AG04449 (cell line): ENCODE results near the gene GRK3.
"Not testable (repeated sequence)": the region's sequence is repeated elsewhere in the genome, so short reads cannot be mapped to it uniquely, and the experiment has no call there.

ENCODE experiments used
- CTCF ChIA-PET: fragments of 350-600 bp; formaldehyde crosslinking; extraction: SDS; loops from one replicate; lab custom pipeline; 2021; ENCODE audit warnings: antibody characterized with exemption; lab: Yijun Ruan, JAX
- POLR2A ChIA-PET: fragments of 400-600, 350-600 bp; formaldehyde crosslinking; extraction: SDS; loops from one replicate; lab custom pipeline; 2020; ENCODE audit warnings: antibody characterized with exemption, inconsistent platforms; lab: Yijun Ruan, JAX
- DNase-seq: peaks from one replicate; pipeline ENCODE4 v3.0.0-alpha.2; 2010; ENCODE audit warnings: low read depth, low spot score
- H3K4me3 ChIP-seq: 2 replicates; pipeline ENCODE4 v1.5.1; 2011; ENCODE audit warnings: low read depth, mild to moderate bottlenecking, control low read depth, low read length
- TF ChIP-seq, protein P1 (sequence below): IDR thresholded peaks from one replicate; pipeline ENCODE4 v1.5.1; 2011; ENCODE audit warnings: mild to moderate bottlenecking, moderate library complexity, low read length, control low read depth, inconsistent platforms; ENCODE audit not compliant: insufficient read depth; ENCODE audit errors: missing control alignments

Gene GRK3

DNA sequence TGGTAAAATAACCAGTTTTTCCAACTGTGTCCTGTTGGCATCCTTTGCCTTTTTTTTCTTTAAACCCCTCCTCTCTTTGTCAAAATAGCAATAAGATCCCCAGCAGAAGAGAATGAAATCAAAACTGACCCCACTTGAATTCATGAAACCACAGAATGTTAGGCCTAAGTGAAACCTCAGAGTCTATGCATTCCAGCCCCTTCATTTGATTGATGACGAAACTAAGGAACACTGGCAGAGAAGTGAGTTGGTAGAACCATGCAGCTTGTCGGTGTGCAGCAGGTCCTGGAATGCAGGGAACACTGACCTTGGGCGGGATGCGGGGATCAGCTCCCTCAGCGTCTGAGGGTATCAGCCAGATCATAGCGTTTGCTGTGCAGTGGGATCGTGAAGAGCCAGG lies 57.5 kb downstream of the GRK3 start:
- POLR2A ChIA-PET: no interaction called here

DNA sequence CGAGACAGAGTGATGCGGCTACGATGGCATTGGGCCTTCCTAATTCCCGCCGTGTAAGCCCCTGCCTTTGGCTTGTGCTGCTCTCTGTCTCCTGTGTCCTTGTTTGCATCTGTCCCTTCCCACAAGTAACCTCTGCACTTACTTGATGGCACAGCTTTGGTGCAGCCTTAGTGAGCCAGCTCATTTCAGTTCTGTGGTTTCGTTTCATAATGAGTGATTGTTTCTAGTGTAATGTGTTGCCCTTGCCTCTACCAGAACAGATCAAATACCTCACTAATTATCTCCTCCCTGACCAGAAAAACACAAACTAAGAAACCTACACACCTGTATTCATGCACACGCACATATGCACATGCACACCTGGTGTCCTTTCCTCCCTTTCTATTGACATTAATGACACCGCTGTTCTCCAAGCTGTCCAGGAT lies 58.8 kb downstream of the GRK3 start:
- TF ChIP-seq, protein P1, sequence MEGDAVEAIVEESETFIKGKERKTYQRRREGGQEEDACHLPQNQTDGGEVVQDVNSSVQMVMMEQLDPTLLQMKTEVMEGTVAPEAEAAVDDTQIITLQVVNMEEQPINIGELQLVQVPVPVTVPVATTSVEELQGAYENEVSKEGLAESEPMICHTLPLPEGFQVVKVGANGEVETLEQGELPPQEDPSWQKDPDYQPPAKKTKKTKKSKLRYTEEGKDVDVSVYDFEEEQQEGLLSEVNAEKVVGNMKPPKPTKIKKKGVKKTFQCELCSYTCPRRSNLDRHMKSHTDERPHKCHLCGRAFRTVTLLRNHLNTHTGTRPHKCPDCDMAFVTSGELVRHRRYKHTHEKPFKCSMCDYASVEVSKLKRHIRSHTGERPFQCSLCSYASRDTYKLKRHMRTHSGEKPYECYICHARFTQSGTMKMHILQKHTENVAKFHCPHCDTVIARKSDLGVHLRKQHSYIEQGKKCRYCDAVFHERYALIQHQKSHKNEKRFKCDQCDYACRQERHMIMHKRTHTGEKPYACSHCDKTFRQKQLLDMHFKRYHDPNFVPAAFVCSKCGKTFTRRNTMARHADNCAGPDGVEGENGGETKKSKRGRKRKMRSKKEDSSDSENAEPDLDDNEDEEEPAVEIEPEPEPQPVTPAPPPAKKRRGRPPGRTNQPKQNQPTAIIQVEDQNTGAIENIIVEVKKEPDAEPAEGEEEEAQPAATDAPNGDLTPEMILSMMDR: no peak
- DNase-seq: no peak
- ChIA-PET POLR2A (no interaction called here), CTCF (no interaction called here)
- no peak overlapping the region for H3K4me3 ChIP-seq

More for the DNA sequence above, 57.5 kb downstream of the GRK3 start:
- DNase-seq: no peak
- TF ChIP-seq, protein P1: no peak
- CTCF ChIA-PET: no interaction called here
- no peak overlapping the region for H3K4me3 ChIP-seq

DNA sequence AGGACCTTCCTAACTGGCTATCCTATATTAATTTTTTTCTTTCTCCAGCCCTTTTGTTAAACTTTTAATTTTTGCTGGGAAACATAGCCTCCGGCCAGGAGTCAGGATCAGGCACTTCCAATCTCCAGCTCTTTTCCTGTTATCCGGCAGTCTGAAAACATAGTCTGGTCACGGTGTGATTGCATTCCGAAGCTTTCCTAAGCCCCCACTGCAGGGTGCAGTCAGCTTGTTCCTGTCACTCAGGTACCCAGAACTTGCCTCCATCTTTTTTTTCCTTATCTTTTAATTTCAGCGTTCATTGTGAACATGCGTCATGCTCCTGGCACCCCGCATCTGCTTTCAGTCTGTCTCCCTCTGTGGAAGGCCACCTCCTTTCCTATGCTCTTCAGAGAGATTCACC lies 59.4 kb downstream of the GRK3 start:
- no peak for DNase-seq
- TF ChIP-seq, protein P1: no peak
- ChIA-PET POLR2A (no interaction called here), CTCF (no interaction called here)
- no peak overlapping the region for H3K4me3 ChIP-seq

DNA sequence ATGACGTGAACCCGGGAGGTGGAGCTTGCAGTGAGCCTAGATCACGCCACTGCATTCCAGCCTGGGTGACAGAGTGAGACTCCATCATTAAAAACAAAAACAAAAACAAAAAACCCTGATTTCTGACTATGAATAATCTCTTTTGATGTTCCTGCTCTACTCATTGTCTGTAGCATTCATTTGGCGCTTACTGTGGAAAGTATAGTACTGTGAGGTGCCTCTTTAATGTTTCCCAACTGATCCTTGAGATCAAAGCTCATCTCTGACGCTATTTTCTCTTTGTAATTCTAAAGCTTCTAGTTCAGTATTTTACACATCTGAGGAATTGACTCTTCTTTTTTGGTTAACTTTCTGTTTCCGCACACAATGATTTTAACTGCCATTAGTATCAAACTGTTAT lies 60.0 kb downstream of the GRK3 start:
- H3K4me3 ChIP-seq: no peak overlapping the region
- ChIA-PET POLR2A (no interaction called here), CTCF (no interaction called here)
- no peak for DNase-seq
- TF ChIP-seq, protein P1: no peak

DNA sequence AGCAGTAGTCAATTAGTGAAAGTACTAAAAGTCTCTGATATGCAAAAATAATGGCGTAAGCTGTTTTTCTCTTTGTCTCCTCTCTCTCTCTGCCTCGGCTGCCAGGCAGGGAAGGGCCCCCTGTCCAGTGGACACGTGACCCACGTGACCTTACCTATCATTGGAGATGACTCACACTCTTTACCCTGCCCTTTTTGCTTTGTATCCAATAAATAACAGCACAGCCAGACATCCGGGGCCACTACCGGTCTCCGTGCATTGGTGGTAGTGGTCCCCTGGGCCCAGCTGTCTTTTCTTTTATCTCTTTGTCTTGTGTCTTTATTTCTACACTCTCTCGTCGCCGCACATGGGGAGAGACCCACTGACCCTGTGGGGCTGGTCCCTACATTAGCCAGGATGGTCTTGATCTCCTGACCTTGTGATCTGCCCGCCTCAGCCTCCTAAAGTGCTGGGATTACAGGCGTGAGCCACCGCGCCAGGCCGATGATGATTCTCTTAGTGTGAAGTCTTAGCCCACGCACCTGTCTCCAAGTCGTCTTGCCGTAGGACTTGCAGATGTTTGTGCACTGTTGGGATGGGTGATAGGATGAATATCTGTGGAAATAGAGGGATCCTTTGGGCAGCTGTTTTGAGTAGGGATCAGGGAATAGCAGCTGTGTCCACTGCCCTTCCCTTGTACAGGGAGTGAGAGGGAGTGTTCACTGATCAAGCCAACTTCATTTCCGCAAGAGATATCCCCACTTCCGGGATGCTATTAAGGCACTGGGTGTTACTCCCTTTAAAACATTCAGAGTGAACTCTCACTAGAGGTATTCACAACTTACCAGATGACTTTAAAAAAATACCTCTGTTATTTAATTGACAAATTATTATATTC lies 61.5 kb downstream of the GRK3 start:
- CTCF ChIA-PET, H3K4me3 ChIP-seq, DNase-seq, POLR2A ChIA-PET: not testable (repeated sequence)

DNA sequence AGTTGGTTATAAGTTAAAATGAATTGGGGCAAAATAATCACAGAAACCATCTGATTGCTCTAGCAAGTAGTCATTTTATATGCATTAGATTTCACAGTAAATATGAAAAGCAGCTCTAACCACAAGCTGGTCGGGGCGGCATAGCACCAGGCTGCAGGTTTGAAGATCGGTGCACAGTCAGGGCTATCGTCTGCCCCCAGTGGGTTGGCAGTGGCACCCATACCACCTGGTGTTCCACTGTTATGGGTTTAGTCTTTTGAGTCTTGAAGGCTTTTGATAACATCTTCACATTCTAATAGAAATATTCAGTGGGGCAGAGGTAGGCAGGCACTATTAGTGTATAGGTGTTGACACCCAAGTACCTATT lies 62.1 kb downstream of the GRK3 start:
- CTCF ChIA-PET: no interaction called here
- no peak overlapping the region for H3K4me3 ChIP-seq
- TF ChIP-seq, protein P1: no peak
- POLR2A ChIA-PET: no interaction called here
- DNase-seq: no peak
